Endothelial cell of umbilical vein (primary cell): ENCODE results near the gene IQCN. TPM values are rescaled to one million over a fixed set of nuclear protein-coding genes. Genes with fewer than 3 reads are reported as not detected.

ENCODE experiments used
- BruUV-seq: library from RNA; stranded (reverse); fragments of 400-500 nt; replicated peaks from 2 replicates; lab custom pipeline; 2021; lab: Mats Ljungman, UMichigan
- CTCF ChIA-PET: fragments of 300-600, 350-600 bp; sonication (Branson Sonifier 250); formaldehyde crosslinking; loops from one replicate; lab custom pipeline; 2021; ENCODE audit warnings: antibody characterized with exemption, inconsistent platforms; lab: Charles Lee
- POLR2A ChIA-PET: fragments of 300-600, 350-600 bp; sonication (Branson Sonifier 250); formaldehyde crosslinking; loops from one replicate; lab custom pipeline; 2021; ENCODE audit warnings: antibody characterized with exemption, inconsistent platforms; lab: Charles Lee
- DNase-seq: peaks from one replicate; pipeline ENCODE4 v3.0.0-alpha.2; 2011; ENCODE audit warnings: low read depth, low spot score
- FAIRE-seq: peaks from 2 replicates; lab custom pipeline; 2011; peaks lifted over from hg19 to GRCh38; lab: Jason Lieb, UNC
- H2AFZ ChIP-seq: 2 replicates; pipeline ENCODE4 v1.6.0; 2012; ENCODE audit warnings: low read depth, low read length, control low read depth, inconsistent platforms
- H3K27ac ChIP-seq: 2 replicates; pipeline ENCODE4 v1.5.1; 2011; ENCODE audit warnings: low read depth, mild to moderate bottlenecking, control low read depth, low read length, moderate library complexity; ENCODE audit not compliant: insufficient read depth
- H3K27me3 ChIP-seq, 2 experiments: 2 replicates each; pipeline versions ENCODE4 v1.6.0 to v1.6.1; 2011; ENCODE audit warnings: low read length in 2 of 2, mixed read lengths in 1 of 2; ENCODE audit not compliant: control insufficient read depth in 2 of 2, insufficient read depth in 2 of 2
- H3K36me3 ChIP-seq, 2 experiments: 2 replicates in 1 of 2; 3 replicates in 1 of 2; pipeline ENCODE4 v1.5.1; 2011; ENCODE audit warnings: low read length in 2 of 2, mild to moderate bottlenecking in 1 of 2, moderate library complexity in 1 of 2; ENCODE audit not compliant: control insufficient read depth in 2 of 2, insufficient read depth in 2 of 2; ENCODE audit errors: extremely low read depth in 1 of 2
- H3K4me1 ChIP-seq: 3 replicates; pipeline ENCODE4 v1.5.1; 2011; ENCODE audit warnings: mild to moderate bottlenecking, low read length; ENCODE audit not compliant: control insufficient read depth, insufficient read depth; ENCODE audit errors: extremely low read depth
- H3K4me2 ChIP-seq: 2 replicates; pipeline ENCODE4 v1.6.1; 2011; ENCODE audit warnings: low read length, control low read depth, mixed read lengths; ENCODE audit not compliant: insufficient read depth
- H3K4me3 ChIP-seq, 3 experiments: fragments of 200-600 bp in 1 of 3; sonication (generic), shearing (Covaris generic) in 1 of 3; replicated peaks in 1 of 3; 2 replicates each; pipeline ENCODE4 v1.5.1; 2011 to 2016; ENCODE audit warnings: control low read depth in 3 of 3, low read length in 3 of 3, mild to moderate bottlenecking in 2 of 3, inconsistent platforms in 1 of 3, low read depth in 1 of 3, moderate library complexity in 1 of 3; ENCODE audit not compliant: insufficient read depth in 1 of 3
- H3K79me2 ChIP-seq: 2 replicates; pipeline ENCODE4 v1.6.0; 2012; ENCODE audit warnings: low read length, inconsistent platforms; ENCODE audit not compliant: control insufficient read depth, insufficient read depth
- H3K9ac ChIP-seq: replicated peaks from 2 replicates; pipeline ENCODE3; 2011; ENCODE audit warnings: low read length, control low read depth; ENCODE audit not compliant: insufficient read depth; ENCODE audit errors: extremely low read depth
- H3K9me1 ChIP-seq: replicated peaks from 3 replicates; pipeline ENCODE4 v1.6.0; 2011; ENCODE audit warnings: mild to moderate bottlenecking, low read length; ENCODE audit not compliant: control insufficient read depth, insufficient read depth; ENCODE audit errors: extremely low read depth
- H3K9me3 ChIP-seq: replicated peaks from 2 replicates; pipeline ENCODE4 v1.5.1; 2012; ENCODE audit warnings: low read length, inconsistent platforms; ENCODE audit not compliant: control insufficient read depth, insufficient read depth
- H4K20me1 ChIP-seq: replicated peaks from 2 replicates; pipeline ENCODE3; 2011; ENCODE audit warnings: mild to moderate bottlenecking, low read length; ENCODE audit not compliant: control insufficient read depth, insufficient read depth; ENCODE audit errors: extremely low read depth
- EZH2 ChIP-seq: IDR thresholded peaks from 2 replicates; pipeline ENCODE4 v1.6.1; 2012; ENCODE audit warnings: borderline replicate concordance, low read depth, mild to moderate bottlenecking, moderate library complexity, low read length, inconsistent platforms; ENCODE audit not compliant: severe bottlenecking
- FOS ChIP-seq: IDR thresholded peaks from 2 replicates; pipeline ENCODE4 v1.6.1; 2011; ENCODE audit warnings: mild to moderate bottlenecking, low read length, moderate library complexity, borderline replicate concordance; ENCODE audit not compliant: insufficient read depth
- GATA2 ChIP-seq: IDR thresholded peaks from 2 replicates; pipeline ENCODE4 v1.7.0; 2011; ENCODE audit warnings: low read depth, mild to moderate bottlenecking, moderate library complexity, mixed read lengths, low read length; ENCODE audit not compliant: insufficient read length, insufficient read depth
- JUN ChIP-seq: IDR thresholded peaks from 2 replicates; pipeline ENCODE4 v1.6.1; 2011; ENCODE audit warnings: borderline replicate concordance, low read depth; ENCODE audit not compliant: insufficient read length, insufficient read depth
- MAX ChIP-seq: IDR thresholded peaks from 2 replicates; pipeline ENCODE4 v1.6.1; 2011; ENCODE audit not compliant: insufficient read depth, insufficient read length
- POLR2A ChIP-seq: IDR thresholded peaks from 2 replicates; pipeline ENCODE4 v1.6.1; 2012; ENCODE audit warnings: low read depth, mild to moderate bottlenecking, control low read depth, low read length
- POLR2AphosphoS5 ChIP-seq: IDR thresholded peaks from 2 replicates; pipeline ENCODE4 v1.6.1; 2012; ENCODE audit warnings: low read depth, mild to moderate bottlenecking, control low read depth, low read length, moderate library complexity; ENCODE audit not compliant: insufficient read depth
- dilution Hi-C: fragments of 300-500 bp; cut with MboI; formaldehyde crosslinking; loops from one replicate; pipeline ENCODE4 v1.15.0; 2019; ENCODE audit warnings: low sequenced_read_pairs; ENCODE audit not compliant: extremely low pct_ligation_motif_present
- intact Hi-C: fragments of 100-400 bp; cut with micrococcal nuclease; formaldehyde crosslinking; loops from one replicate; pipeline ENCODE4 v1.10.0; 2022
- polyA plus RNA-seq, 4 experiments: library from polyadenylated mRNA; depleted of rRNA in 3 of 4; stranded (reverse) in 3 of 4; unstranded in 1 of 4; fragments of >200 nt; gene quantifications; 2 replicates each; pipeline versions ENCODE4 v1.2.1 to v1.2.3, GENCODE V29; 2011 to 2012; ENCODE audit warnings: missing spikeins in 1 of 4
- total RNA-seq: library from RNA; stranded (reverse); gene quantifications from 2 replicates; pipeline ENCODE4 v1.2.3, GENCODE V29; 2021

The IQCN gene
- total and polyA plus RNA-seq, 2 donors (not counting 3 experiments of a cell fraction or from before 2014, with no cell fraction given), result 1.5 to 3.0 TPM

- H3K36me3 ChIP-seq, result peaks cover 0 to 15% of the 10 kb centered on the region in 2 experiments
- no peak overlapping the region for H2AFZ ChIP-seq
- CTCF ChIA-PET, result interaction anchor here (1.8 to 1.9 kb wide), 2 partner anchors 20 to 29 kb away, joined by 6 to 11 read pairs; no protein-coding TSS in a partner anchor
- POLR2A ChIA-PET, result interaction anchor here (0.6 to 0.7 kb wide), 2 partner anchors 24 to 27 kb away, joined by 4 read pairs; partner anchors contain the start of gene JUND
- H3K27ac ChIP-seq, result no peak overlapping the region
- no peaks in the 10 kb centered on the region for H3K9me1 ChIP-seq
- no peaks in the 10 kb centered on the region for H4K20me1 ChIP-seq
- no peak overlapping the region for H3K4me2 ChIP-seq
- dilution Hi-C loops (no loop called here), intact Hi-C loops (no loop called here)
- no peak for TF ChIP-seq JUN
- no peak for TF ChIP-seq GATA2
- TF ChIP-seq EZH2, result no peak
- no peak for TF ChIP-seq MAX
- TF ChIP-seq FOS, result no peak
- TF ChIP-seq POLR2A, result no peak
- no peak for TF ChIP-seq POLR2AphosphoS5
- no peaks in the 10 kb centered on the region for H3K9me3 ChIP-seq
- H3K4me3 ChIP-seq, result no peak overlapping the region
- no peaks in the 10 kb centered on the region for H3K27me3 ChIP-seq
- DNase-seq (no peak), FAIRE-seq (no peak)
- H3K4me1 ChIP-seq, result peaks cover 18% of the 10 kb centered on the region
- BruUV-seq, result no TSS peak
- H3K9ac ChIP-seq, result no peak overlapping the region
- no peaks in the 10 kb centered on the region for H3K79me2 ChIP-seq
These were observed 34.0 kb upstream of the IQCN start for GRCh38 chr19:18308051-18308947.
